ENCODE measurements around the gene UQCRQ. TPM values are rescaled to one million over a fixed set of nuclear protein-coding genes. Genes with fewer than 3 reads are reported as not detected.

The UQCRQ gene
- total RNA-seq: 400 and 412 TPM in 2 replicates

DNA sequence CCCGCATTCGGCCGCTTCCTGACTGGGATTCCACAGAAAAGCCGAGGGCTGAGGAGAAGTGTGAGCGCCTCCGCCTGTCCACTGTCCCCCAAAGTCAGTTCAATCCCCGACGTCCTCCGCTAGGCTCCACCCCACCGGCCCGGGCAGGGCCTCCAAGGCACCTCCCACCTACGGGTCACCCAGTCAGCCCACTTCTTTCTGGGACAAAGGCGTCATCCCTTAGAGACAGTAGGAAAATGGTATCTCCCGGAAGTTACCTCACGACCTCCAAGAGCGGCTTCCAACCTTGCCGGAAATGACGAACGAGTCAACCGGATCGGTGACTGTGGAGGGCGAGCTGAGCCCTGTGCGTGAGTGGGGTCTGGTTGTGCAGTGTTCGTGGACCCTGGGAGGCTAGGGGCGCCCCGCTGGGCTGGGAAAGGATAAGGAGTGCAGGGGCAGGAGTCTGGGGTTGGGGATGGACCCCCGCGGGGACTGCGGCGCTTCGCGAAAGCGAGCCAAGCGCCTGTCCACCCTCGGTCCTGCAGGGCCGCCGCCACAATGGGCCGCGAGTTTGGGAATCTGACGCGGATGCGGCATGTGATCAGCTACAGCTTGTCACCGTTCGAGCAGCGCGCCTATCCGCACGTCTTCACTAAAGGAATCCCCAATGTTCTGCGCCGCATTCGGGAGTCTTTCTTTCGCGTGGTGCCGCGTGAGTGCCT is at the start of gene UQCRQ, which contains the start of gene GDF9:
TSS of gene UQCRQ (plus strand) at position 301 of the 704 bp plus-strand sequence. CDS start at position 541, 240 bp downstream.
TSS of gene GDF9 (minus strand) at position 128 of the 704 bp plus-strand sequence. CDS start 1,936 bp downstream, outside the sequence.
- H3K4me3 Mint-ChIP-seq (ENCODE audit: low read depth): peak within 1 kb of the TSS; percentile 100
- intact Hi-C loops (cut with micrococcal nuclease): loop anchor here (1.0 to 2.0 kb wide), 4 partner anchors 36 to 372 kb away; partner anchors contain the start of genes AFF4 and SHROOM1
- H3K36me3 Mint-ChIP-seq (ENCODE audit: low read depth): peaks cover 41% of the 10 kb centered on the region
- peaks cover 22% of the 10 kb centered on the region for H3K4me1 Mint-ChIP-seq (ENCODE audit: low read depth)
- H3K9me3 Mint-ChIP-seq: no peaks in the 10 kb centered on the region
- peak within 1 kb of the TSS; percentile 100 for H3K27ac Mint-ChIP-seq
- H3K27me3 Mint-ChIP-seq (ENCODE audit: low read depth): peaks cover 6% of the 10 kb centered on the region
- peak; percentile 92 for DNase-seq (ENCODE audit: low spot score)

- H3K27ac Mint-ChIP-seq: no peak overlapping the region
- no peaks in the 10 kb centered on the region for H3K9me3 Mint-ChIP-seq
- H3K36me3 Mint-ChIP-seq (ENCODE audit: low read depth): no peaks in the 10 kb centered on the region
- intact Hi-C loops (cut with micrococcal nuclease): no loop called here
- peaks cover 56% of the 10 kb centered on the region for H3K27me3 Mint-ChIP-seq (ENCODE audit: low read depth)
- H3K4me3 Mint-ChIP-seq (ENCODE audit: low read depth): no peak overlapping the region
- no peak for DNase-seq (ENCODE audit: low spot score)
- H3K4me1 Mint-ChIP-seq (ENCODE audit: low read depth): peaks cover 21% of the 10 kb centered on the region
Measured at GRCh38 chr5:132817011-132817410, 49.4 kb upstream of the UQCRQ start.

DNA sequence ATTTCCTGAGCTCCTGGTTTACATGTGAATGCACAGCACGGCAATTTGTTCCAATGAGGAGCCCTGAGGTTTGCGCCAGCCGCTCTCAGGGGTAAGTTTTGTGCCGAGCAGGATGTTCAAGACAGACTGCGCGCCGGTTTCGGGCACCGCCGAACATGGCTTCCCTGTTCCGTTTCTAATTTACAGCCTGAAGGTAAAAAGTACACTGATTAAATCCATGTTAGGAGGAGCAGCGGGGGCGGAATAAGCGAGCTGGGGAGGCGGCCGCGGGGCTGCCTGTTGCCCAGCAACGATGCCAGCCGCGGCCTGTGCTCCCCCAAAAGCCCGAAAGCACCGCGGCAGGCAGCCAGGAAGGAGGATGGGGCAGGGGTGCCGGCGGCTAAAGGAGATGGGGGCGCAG is 47.0 kb upstream of the UQCRQ start:
- no peak for DNase-seq (ENCODE audit: low spot score)
- Mint-ChIP-seq H3K4me3 (ENCODE audit: low read depth) (peak overlapping the region; percentile 45), H3K36me3 (ENCODE audit: low read depth) (no peaks in the 10 kb centered on the region), H3K27me3 (ENCODE audit: low read depth) (peaks cover 55% of the 10 kb centered on the region), H3K27ac (no peak overlapping the region), H3K9me3 (no peaks in the 10 kb centered on the region), H3K4me1 (ENCODE audit: low read depth) (peaks cover 15% of the 10 kb centered on the region)
- intact Hi-C loops (cut with micrococcal nuclease): no loop called here

DNA sequence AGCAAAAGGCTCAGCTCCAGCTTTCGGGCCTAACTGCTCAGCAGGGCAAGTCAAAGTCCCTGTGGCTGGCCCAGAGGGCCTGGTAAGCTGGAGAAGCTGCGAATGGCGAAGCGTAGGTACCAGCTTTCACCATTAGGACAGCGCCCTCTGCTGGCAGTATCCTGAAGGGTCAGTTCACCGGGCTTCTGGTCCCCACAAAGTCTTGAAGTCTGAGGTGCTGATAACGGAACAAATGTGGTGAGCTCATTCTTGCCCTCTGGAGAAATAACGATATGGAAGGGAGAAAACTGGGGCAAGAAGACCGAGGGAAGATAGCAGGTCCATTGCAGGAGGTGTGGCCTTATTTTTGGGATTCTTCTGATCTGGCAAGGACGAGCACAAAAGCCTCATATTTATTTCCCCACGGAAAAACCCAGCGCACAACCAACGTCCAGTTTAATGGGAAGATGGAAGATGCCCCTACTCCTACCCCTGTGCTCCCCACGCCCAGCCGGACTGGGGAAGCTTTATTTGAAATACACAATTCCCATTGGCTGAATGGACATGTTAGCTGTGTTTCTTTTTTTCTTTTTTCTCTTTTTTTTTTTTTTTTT is 46.2 kb upstream of the UQCRQ start:
- peaks cover 59% of the 10 kb centered on the region for H3K27me3 Mint-ChIP-seq (ENCODE audit: low read depth)
- intact Hi-C loops (cut with micrococcal nuclease): loop anchor here (1.0 to 5.0 kb wide), 6 partner anchors 69 to 433 kb away; no protein-coding TSS in a partner anchor
- no peak overlapping the region for H3K27ac Mint-ChIP-seq
- peaks cover 15% of the 10 kb centered on the region for H3K4me1 Mint-ChIP-seq (ENCODE audit: low read depth)
- H3K4me3 Mint-ChIP-seq (ENCODE audit: low read depth): no peak overlapping the region
- H3K36me3 Mint-ChIP-seq (ENCODE audit: low read depth): no peaks in the 10 kb centered on the region
- DNase-seq (ENCODE audit: low spot score): peak; percentile 81
- H3K9me3 Mint-ChIP-seq: no peaks in the 10 kb centered on the region

DNA sequence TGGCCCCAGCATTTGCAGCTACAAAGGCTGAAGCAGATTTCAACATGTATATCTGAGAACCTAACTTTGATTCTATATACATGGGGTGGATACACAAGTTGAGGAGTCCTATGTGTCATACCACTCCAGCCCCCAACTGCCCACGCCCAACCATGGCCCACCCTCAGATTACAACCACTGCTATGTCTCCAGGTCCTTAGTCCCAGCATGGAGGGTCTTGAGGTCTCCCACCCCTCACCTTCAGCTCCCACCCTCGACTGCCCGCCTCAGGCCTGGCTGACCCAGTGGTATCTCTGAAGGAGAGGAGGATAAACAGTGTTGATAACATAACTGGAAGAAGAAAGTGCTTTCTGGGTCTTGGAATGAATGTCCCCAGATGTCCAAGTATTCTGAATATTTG is 45.1 kb upstream of the UQCRQ start:
- Mint-ChIP-seq H3K27ac (no peak overlapping the region), H3K4me1 (ENCODE audit: low read depth) (peaks cover 15% of the 10 kb centered on the region), H3K4me3 (ENCODE audit: low read depth) (no peak overlapping the region), H3K9me3 (no peaks in the 10 kb centered on the region), H3K27me3 (ENCODE audit: low read depth) (peaks cover 56% of the 10 kb centered on the region), H3K36me3 (ENCODE audit: low read depth) (no peaks in the 10 kb centered on the region)
- DNase-seq (ENCODE audit: low spot score): no peak
- intact Hi-C loops (cut with micrococcal nuclease): loop anchor here (2.0 to 5.0 kb wide), 5 partner anchors 71 to 434 kb away; no protein-coding TSS in a partner anchor

- intact Hi-C loops (cut with micrococcal nuclease): loop anchor here (2.0 to 5.0 kb wide), 5 partner anchors 71 to 434 kb away; no protein-coding TSS in a partner anchor
- no peaks in the 10 kb centered on the region for H3K9me3 Mint-ChIP-seq
- H3K4me1 Mint-ChIP-seq (ENCODE audit: low read depth): peaks cover 17% of the 10 kb centered on the region
- H3K27ac Mint-ChIP-seq: no peak overlapping the region
- H3K4me3 Mint-ChIP-seq (ENCODE audit: low read depth): no peak overlapping the region
- no peaks in the 10 kb centered on the region for H3K36me3 Mint-ChIP-seq (ENCODE audit: low read depth)
- DNase-seq (ENCODE audit: low spot score): no peak
- H3K27me3 Mint-ChIP-seq (ENCODE audit: low read depth): peaks cover 60% of the 10 kb centered on the region
Measured at GRCh38 chr5:132821791-132822190, 44.7 kb upstream of the UQCRQ start.

DNA sequence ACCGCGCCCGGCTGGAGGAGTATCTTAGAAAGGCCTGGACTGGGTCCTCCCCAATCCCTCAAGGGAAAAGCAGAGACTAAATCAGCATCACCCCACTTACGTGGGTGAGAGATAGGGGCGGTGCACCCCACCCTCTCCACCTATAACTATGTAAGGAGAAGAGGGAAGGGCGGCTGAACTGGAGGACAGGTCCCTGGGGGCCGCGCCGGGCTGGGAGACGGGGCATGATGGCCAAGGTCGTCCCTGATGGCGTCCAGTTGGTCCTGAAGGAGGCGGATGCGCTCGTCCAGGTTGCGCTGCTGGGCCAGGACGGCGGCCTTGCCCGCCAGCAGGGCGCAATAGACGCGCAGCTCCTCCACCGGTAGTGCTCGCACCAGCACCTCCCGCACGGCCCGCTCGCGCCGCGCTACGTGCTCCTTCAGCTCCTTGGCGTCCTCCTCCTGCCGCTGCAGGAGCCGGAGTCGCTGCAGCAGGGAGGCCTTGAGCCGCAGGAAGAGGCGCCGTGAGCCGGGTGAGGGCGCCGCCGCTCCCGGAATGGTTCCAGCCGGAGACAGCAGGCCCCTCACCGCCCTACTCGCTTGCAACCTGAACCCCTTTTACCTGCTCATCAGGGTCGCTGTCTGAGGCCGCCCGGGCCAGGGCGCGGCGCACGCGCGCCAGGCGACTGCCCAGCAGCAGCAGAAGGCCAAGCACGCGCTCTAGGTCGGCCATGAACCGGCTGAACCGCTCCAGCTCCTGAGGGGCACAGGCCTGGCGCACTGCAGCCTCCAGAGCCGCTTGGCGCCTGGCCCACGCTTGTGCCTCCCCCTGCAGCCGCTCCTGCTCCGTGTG is 43.6 kb upstream of the UQCRQ start:
- no peak for DNase-seq (ENCODE audit: low spot score)
- peaks cover 62% of the 10 kb centered on the region for H3K27me3 Mint-ChIP-seq (ENCODE audit: low read depth)
- H3K9me3 Mint-ChIP-seq: no peaks in the 10 kb centered on the region
- intact Hi-C loops (cut with micrococcal nuclease): loop anchor here (5.0 kb wide), 3 partner anchors 161 to 436 kb away; no protein-coding TSS in a partner anchor
- H3K36me3 Mint-ChIP-seq (ENCODE audit: low read depth): no peaks in the 10 kb centered on the region
- H3K4me3 Mint-ChIP-seq (ENCODE audit: low read depth): peak overlapping the region; percentile 13
- peaks cover 20% of the 10 kb centered on the region for H3K4me1 Mint-ChIP-seq (ENCODE audit: low read depth)
- no peak overlapping the region for H3K27ac Mint-ChIP-seq

DNA sequence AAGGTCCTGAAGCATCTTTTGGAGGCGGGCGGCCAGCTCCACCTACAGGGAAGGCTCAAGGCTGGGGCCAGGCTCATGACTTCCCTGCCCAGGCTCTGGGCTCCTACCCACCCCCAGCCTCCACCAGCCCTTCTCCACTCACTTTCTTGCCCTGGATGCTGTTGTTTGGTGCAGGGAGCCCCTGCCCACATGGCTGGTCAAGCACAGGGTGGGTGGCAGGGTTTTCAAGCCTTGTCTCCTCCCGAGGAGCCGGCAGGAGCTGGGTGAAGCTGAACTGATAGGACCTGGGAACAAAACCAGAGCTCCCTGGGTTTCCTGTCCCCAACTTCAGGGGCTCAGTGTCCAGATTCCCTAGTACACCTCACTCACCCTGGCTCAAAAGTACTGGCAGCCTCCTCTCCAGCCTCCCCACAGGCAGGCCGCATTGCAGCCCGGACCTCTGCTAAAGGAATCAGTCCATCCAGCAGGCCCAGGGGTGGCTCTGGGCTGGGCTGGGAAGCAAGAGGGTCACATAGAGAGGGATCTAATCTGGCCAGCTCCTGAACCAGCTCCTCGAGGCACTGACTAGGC is 42.9 kb upstream of the UQCRQ start:
- DNase-seq (ENCODE audit: low spot score): no peak
- peaks cover 23% of the 10 kb centered on the region for H3K4me1 Mint-ChIP-seq (ENCODE audit: low read depth)
- peaks cover 65% of the 10 kb centered on the region for H3K27me3 Mint-ChIP-seq (ENCODE audit: low read depth)
- no peak overlapping the region for H3K4me3 Mint-ChIP-seq (ENCODE audit: low read depth)
- intact Hi-C loops (cut with micrococcal nuclease): loop anchor here (5.0 kb wide), 3 partner anchors 161 to 436 kb away; no protein-coding TSS in a partner anchor
- no peaks in the 10 kb centered on the region for H3K36me3 Mint-ChIP-seq (ENCODE audit: low read depth)
- no peaks in the 10 kb centered on the region for H3K9me3 Mint-ChIP-seq
- H3K27ac Mint-ChIP-seq: no peak overlapping the region

DNA sequence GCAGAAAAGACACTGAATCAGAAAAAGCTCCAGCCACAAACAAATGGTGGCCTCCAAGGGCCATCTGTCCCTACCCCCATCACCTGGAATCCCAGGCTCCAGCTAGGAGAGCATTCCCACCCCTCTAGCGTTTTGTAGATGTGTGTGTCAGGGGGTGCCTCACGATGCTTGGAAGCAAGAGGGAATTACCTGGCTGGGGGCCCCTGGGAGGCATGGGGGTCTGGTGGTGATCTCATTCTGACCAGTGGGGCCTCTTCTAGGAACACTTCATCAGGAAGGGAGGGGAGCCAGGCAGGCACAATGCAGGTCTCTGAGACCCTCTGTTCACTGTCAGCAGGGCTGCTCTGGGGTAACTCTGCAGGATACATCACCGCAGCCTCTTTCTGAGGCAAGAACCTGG is 42.0 kb upstream of the UQCRQ start:
- DNase-seq (ENCODE audit: low spot score): no peak
- no peaks in the 10 kb centered on the region for H3K36me3 Mint-ChIP-seq (ENCODE audit: low read depth)
- no peaks in the 10 kb centered on the region for H3K9me3 Mint-ChIP-seq
- peak overlapping the region; percentile 13 for H3K4me3 Mint-ChIP-seq (ENCODE audit: low read depth)
- intact Hi-C loops (cut with micrococcal nuclease): loop anchor here (5.0 kb wide), 3 partner anchors 162 to 437 kb away; no protein-coding TSS in a partner anchor
- H3K27me3 Mint-ChIP-seq (ENCODE audit: low read depth): peaks cover 65% of the 10 kb centered on the region
- H3K27ac Mint-ChIP-seq: no peak overlapping the region
- H3K4me1 Mint-ChIP-seq (ENCODE audit: low read depth): peaks cover 21% of the 10 kb centered on the region

GRCh38 chr5:132825033-132825833 is 41.2 kb upstream of the UQCRQ start:
- Mint-ChIP-seq H3K9me3 (no peaks in the 10 kb centered on the region), H3K27me3 (ENCODE audit: low read depth) (peaks cover 66% of the 10 kb centered on the region), H3K4me1 (ENCODE audit: low read depth) (peaks cover 17% of the 10 kb centered on the region), H3K27ac (no peak overlapping the region), H3K36me3 (ENCODE audit: low read depth) (no peaks in the 10 kb centered on the region), H3K4me3 (ENCODE audit: low read depth) (peak overlapping the region; percentile 13)
- DNase-seq (ENCODE audit: low spot score): no peak
- intact Hi-C loops (cut with micrococcal nuclease): no loop called here

- Mint-ChIP-seq H3K9me3 (no peaks in the 10 kb centered on the region), H3K27me3 (ENCODE audit: low read depth) (peaks cover 66% of the 10 kb centered on the region), H3K36me3 (ENCODE audit: low read depth) (no peaks in the 10 kb centered on the region), H3K27ac (no peak overlapping the region), H3K4me3 (ENCODE audit: low read depth) (peak overlapping the region; percentile 21), H3K4me1 (ENCODE audit: low read depth) (peaks cover 14% of the 10 kb centered on the region)
- DNase-seq (ENCODE audit: low spot score): no peak
- intact Hi-C loops (cut with micrococcal nuclease): no loop called here
Measured at GRCh38 chr5:132825834-132826391, 40.5 kb upstream of the UQCRQ start.
